ENCODE results near the gene PRR20D. TPM values are rescaled to one million over a fixed set of nuclear protein-coding genes. Genes with fewer than 3 reads are reported as not detected.
"Not testable (repeated sequence)": the region's sequence is repeated elsewhere in the genome, so short reads cannot be mapped to it uniquely, and the experiment has no call there.

PRR20D gene
- total RNA-seq (2016; rRNA removed; fragmentation: Illumina TruSeq; extraction: Trizol) (not detected in 2 replicates), polyA plus RNA-seq (2011; rRNA removed) (not detected in 2 replicates), polyA minus RNA-seq (2011; rRNA and poly(A)+ RNA removed; ENCODE audit: low replicate concordance) (not detected in 2 replicates), Bru-seq, nascent RNA (not detected), BruChase-seq, experiment 1, labeled RNA remaining after a 6-hour chase (not detected), BruChase-seq, experiment 2, labeled RNA remaining after a 2-hour chase (not detected)
- total RNA-seq (2016; cell fraction: cytosol; rRNA removed; fragmentation: Illumina TruSeq; extraction: Trizol; ENCODE audit: low read depth), result not detected in 2 replicates
- not detected in 2 replicates for total RNA-seq (2016; cell fraction: insoluble cytoplasmic fraction; rRNA removed; fragmentation: Illumina TruSeq; extraction: Trizol)
- total RNA-seq (2016; cell fraction: membrane; rRNA removed; fragmentation: Illumina TruSeq; extraction: Trizol), result not detected in 2 replicates
- not detected in 2 replicates for total RNA-seq (2016; cell fraction: nucleus; rRNA removed; fragmentation: Illumina TruSeq; extraction: Trizol)
- polyA plus RNA-seq (2011; cell fraction: cytosol; rRNA removed), result not detected in 2 replicates
- not detected in 2 replicates for polyA plus RNA-seq (2011; cell fraction: nucleus; rRNA removed)
- polyA plus RNA-seq (2012), result not detected in 2 replicates
- polyA plus RNA-seq (2016; cell fraction: cytosol; fragmentation: Illumina TruSeq; extraction: Trizol; ENCODE audit: low read depth), result not detected in 2 replicates
- not detected in 2 replicates for polyA plus RNA-seq (2016; cell fraction: insoluble cytoplasmic fraction; fragmentation: Illumina TruSeq; extraction: Trizol; ENCODE audit: low read depth)
- polyA plus RNA-seq (2016; cell fraction: membrane; fragmentation: Illumina TruSeq; extraction: Trizol; ENCODE audit: low read depth), result not detected in 2 replicates
- not detected in 2 replicates for polyA plus RNA-seq (2016; cell fraction: nucleus; fragmentation: Illumina TruSeq; extraction: Trizol; ENCODE audit: insufficient read depth, low read depth)
- not detected in 2 replicates for polyA minus RNA-seq (2011; cell fraction: cytosol; rRNA and poly(A)+ RNA removed)
- polyA minus RNA-seq (2011; cell fraction: nucleus; rRNA and poly(A)+ RNA removed), result not detected in 2 replicates
- long read RNA-seq, experiment 1, result 0 reads
- long read RNA-seq, experiment 2, partial matches to known transcripts, result 1 of 1 reads
- long read RNA-seq, experiment 2, other reads (novel, unspliced or antisense), result 0 of 1 reads

DNA sequence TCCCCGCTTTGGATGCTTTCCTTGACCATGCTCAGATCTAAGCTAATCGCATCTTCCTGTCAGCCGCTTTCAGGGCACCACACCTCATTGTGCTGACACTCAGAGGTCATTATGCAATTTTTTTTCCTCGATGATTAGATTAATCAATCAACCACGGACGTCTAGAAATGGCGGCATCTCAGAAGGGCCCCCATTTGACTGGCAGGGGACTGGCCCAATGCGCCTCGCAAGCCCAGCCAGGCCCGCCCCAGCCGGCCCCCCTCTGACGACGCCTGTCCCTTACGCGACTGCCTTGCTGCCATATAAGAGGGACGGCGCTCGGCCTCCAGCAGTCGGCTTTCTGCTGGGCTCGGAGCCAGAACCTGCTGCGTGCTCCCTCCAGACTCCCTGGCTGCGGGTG is at the start of gene PRR20D:
PRR20D (plus strand) TSS at position 301 of the 400 bp plus-strand sequence. CDS start 387 bp downstream, outside the sequence.
- intact Hi-C loops (cut with micrococcal nuclease; ENCODE audit: unreplicated experiment); H3K4me3 ChIP-seq (replicated peaks in 1 of 3; ENCODE audit: insufficient read depth in 1 of 3, low read depth in 2 of 3, low read length in 3 of 3); ATAC-seq; H3K79me2 ChIP-seq (ENCODE audit: insufficient read depth, low read length); BruUV-seq (replicated peaks); H3K27ac ChIP-seq (ENCODE audit: extremely low read length, insufficient read depth, low read length); H3K4me1 ChIP-seq (ENCODE audit: insufficient read depth, low read length); H3K4me2 ChIP-seq (ENCODE audit: low read depth, low read length); H4K20me1 ChIP-seq (ENCODE audit: insufficient read depth, low read length); H3K9ac ChIP-seq (ENCODE audit: insufficient read depth, low read depth, low read length); FAIRE-seq; in situ Hi-C loops (cut with HindIII; ENCODE audit: extremely low pct_ligation_motif_present, low pct_unique_long_range_greater_than_20kb); POLR2A ChIA-PET; H3K27me3 ChIP-seq (ENCODE audit: control insufficient read depth in 1 of 2, insufficient read depth in 2 of 2, low read length in 2 of 2); H2AFZ ChIP-seq (ENCODE audit: low read length); DNase-seq (ENCODE audit: low spot score); H3K9me3 ChIP-seq (ENCODE audit: low read length); CTCF ChIA-PET (ENCODE audit: low intra/inter-chr PET ratio, low total read pairs); H3K36me3 ChIP-seq (replicated peaks in 1 of 2; ENCODE audit: control insufficient read depth in 1 of 2, insufficient read depth in 2 of 2, low read length in 2 of 2): not testable (repeated sequence)
- WGBS (ENCODE audit: low lambda C conversion rate), result no CpG with 5 or more reads among the region's 22 CpGs

DNA sequence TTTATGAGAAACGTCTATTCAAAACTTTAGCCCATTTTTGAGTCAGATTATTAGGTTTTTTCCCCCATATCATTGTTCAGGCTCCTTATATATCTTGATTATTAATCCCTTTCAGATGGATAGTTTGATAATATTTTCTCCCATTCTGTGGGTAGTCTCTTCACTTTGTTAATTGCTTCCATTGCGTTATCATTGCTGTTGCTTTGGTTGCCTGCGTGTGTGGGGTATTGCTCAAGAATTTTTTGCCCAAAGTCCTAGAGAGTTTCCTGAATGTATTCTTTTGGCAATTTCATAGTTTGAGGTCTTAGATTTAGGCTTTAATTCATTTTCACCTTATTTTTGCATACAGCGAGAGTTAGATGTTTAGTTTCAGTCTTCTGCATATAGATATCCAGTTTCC is 45.5 kb upstream of the PRR20D start:
- in situ Hi-C loops (cut with HindIII; ENCODE audit: extremely low pct_ligation_motif_present, low pct_unique_long_range_greater_than_20kb) (loop anchor here (25.0 kb wide), 1 partner anchor 97 kb away; no protein-coding TSS in a partner anchor), intact Hi-C loops (cut with micrococcal nuclease; ENCODE audit: unreplicated experiment) (no loop called here)
- Histone ChIP-seq H4K20me1 (ENCODE audit: insufficient read depth, low read length) (no peaks in the 10 kb centered on the region), H3K9me3 (ENCODE audit: low read length) (peaks cover 81% of the 10 kb centered on the region), H2AFZ (ENCODE audit: low read length) (no peak overlapping the region), H3K4me1 (ENCODE audit: insufficient read depth, low read length) (no peaks in the 10 kb centered on the region), H3K27me3 (ENCODE audit: control insufficient read depth in 1 of 2, insufficient read depth in 2 of 2, low read length in 2 of 2) (no peaks in the 10 kb centered on the region), H3K4me3 (replicated peaks in 1 of 3; ENCODE audit: insufficient read depth in 1 of 3, low read depth in 2 of 3, low read length in 3 of 3) (no peak overlapping the region), H3K9ac (ENCODE audit: insufficient read depth, low read depth, low read length) (no peak overlapping the region), H3K36me3 (replicated peaks in 1 of 2; ENCODE audit: control insufficient read depth in 1 of 2, insufficient read depth in 2 of 2, low read length in 2 of 2) (no peaks in the 10 kb centered on the region), H3K4me2 (ENCODE audit: low read depth, low read length) (no peak overlapping the region), H3K79me2 (ENCODE audit: insufficient read depth, low read length) (no peaks in the 10 kb centered on the region), H3K27ac (ENCODE audit: extremely low read length, insufficient read depth, low read length) (no peak overlapping the region)
- POLR2A ChIA-PET, result no interaction called here
- BruUV-seq (replicated peaks), result no TSS peak
- DNase-seq (ENCODE audit: low spot score), result no peak
- ATAC-seq, result no peak
- no peak for FAIRE-seq
- CTCF ChIA-PET (ENCODE audit: low intra/inter-chr PET ratio, low total read pairs), result no interaction called here
- WGBS (ENCODE audit: low lambda C conversion rate), result 13% methylated on average over 4 of the region's 4 CpGs
- TF ChIP-seq NFYC (CRISPR knock-in tag; IDR thresholded peaks at IDR 0.05) (no peak), TRIM24 (CRISPR knock-in tag; IDR thresholded peaks at IDR 0.05) (no peak), CCDC6 (CRISPR knock-in tag; IDR thresholded peaks at IDR 0.05) (no peak), FOXK2 (IDR thresholded peaks at IDR 0.05) (no peak)
- TF ChIP-seq, protein P1, sequence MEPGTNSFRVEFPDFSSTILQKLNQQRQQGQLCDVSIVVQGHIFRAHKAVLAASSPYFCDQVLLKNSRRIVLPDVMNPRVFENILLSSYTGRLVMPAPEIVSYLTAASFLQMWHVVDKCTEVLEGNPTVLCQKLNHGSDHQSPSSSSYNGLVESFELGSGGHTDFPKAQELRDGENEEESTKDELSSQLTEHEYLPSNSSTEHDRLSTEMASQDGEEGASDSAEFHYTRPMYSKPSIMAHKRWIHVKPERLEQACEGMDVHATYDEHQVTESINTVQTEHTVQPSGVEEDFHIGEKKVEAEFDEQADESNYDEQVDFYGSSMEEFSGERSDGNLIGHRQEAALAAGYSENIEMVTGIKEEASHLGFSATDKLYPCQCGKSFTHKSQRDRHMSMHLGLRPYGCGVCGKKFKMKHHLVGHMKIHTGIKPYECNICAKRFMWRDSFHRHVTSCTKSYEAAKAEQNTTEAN (CRISPR knock-in tag; conservative IDR thresholded peaks at IDR 0.05), result no peak
- TF ChIP-seq, protein P2, sequence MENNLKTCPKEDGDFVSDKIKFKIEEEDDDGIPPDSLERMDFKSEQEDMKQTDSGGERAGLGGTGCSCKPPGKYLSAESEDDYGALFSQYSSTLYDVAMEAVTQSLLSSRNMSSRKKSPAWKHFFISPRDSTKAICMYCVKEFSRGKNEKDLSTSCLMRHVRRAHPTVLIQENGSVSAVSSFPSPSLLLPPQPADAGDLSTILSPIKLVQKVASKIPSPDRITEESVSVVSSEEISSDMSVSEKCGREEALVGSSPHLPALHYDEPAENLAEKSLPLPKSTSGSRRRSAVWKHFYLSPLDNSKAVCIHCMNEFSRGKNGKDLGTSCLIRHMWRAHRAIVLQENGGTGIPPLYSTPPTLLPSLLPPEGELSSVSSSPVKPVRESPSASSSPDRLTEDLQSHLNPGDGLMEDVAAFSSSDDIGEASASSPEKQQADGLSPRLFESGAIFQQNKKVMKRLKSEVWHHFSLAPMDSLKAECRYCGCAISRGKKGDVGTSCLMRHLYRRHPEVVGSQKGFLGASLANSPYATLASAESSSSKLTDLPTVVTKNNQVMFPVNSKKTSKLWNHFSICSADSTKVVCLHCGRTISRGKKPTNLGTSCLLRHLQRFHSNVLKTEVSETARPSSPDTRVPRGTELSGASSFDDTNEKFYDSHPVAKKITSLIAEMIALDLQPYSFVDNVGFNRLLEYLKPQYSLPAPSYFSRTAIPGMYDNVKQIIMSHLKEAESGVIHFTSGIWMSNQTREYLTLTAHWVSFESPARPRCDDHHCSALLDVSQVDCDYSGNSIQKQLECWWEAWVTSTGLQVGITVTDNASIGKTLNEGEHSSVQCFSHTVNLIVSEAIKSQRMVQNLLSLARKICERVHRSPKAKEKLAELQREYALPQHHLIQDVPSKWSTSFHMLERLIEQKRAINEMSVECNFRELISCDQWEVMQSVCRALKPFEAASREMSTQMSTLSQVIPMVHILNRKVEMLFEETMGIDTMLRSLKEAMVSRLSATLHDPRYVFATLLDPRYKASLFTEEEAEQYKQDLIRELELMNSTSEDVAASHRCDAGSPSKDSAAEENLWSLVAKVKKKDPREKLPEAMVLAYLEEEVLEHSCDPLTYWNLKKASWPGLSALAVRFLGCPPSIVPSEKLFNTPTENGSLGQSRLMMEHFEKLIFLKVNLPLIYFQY (CRISPR knock-in tag; IDR thresholded peaks at IDR 0.05; ENCODE audit: borderline replicate concordance), result no peak
- TF ChIP-seq, protein P3, sequence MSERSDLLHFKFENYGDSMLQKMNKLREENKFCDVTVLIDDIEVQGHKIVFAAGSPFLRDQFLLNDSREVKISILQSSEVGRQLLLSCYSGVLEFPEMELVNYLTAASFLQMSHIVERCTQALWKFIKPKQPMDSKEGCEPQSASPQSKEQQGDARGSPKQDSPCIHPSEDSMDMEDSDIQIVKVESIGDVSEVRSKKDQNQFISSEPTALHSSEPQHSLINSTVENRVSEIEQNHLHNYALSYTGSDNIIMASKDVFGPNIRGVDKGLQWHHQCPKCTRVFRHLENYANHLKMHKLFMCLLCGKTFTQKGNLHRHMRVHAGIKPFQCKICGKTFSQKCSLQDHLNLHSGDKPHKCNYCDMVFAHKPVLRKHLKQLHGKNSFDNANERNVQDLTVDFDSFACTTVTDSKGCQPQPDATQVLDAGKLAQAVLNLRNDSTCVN (CRISPR knock-in tag; IDR thresholded peaks at IDR 0.05; ENCODE audit: borderline replicate concordance), result no peak

All from HepG2 (cell line).